Measurements from ENCODE around the gene SORBS1.

DNA sequence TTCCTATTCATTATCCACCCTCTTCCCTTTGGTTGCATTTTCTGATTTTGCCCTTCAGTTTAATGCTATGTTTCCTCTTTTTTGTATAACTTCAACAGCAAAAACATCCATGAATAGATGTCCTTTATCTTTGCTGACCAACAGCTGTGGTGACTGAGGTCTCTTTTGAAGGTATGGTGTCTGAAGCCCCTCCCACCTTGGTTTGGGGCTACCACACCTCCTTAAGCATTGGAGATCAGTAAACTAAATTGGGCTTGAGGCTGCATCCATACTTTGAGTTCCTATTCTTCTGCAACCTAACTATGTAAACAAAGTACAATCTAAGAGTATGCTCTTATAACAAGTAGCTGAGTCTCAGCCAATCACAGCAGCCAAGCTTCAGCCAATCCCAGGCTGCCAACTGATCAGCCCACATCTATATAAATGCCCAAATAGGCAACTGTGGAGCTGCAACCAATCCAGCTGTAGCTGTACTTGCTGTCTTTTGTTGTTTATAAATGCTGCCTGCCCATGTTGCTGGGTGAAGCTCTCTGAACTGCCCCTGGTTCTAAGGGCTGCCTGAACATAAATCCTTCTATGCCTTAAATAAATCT lies 201.0 kb downstream of the SORBS1 start:
- TF ChIP-seq POLR2A (IDR thresholded peaks at IDR 0.05) (no peak), POLR2AphosphoS5 (IDR thresholded peaks at IDR 0.05) (no peak), EP300 (IDR thresholded peaks at IDR 0.05) (no peak)
- TF ChIP-seq, protein P1, sequence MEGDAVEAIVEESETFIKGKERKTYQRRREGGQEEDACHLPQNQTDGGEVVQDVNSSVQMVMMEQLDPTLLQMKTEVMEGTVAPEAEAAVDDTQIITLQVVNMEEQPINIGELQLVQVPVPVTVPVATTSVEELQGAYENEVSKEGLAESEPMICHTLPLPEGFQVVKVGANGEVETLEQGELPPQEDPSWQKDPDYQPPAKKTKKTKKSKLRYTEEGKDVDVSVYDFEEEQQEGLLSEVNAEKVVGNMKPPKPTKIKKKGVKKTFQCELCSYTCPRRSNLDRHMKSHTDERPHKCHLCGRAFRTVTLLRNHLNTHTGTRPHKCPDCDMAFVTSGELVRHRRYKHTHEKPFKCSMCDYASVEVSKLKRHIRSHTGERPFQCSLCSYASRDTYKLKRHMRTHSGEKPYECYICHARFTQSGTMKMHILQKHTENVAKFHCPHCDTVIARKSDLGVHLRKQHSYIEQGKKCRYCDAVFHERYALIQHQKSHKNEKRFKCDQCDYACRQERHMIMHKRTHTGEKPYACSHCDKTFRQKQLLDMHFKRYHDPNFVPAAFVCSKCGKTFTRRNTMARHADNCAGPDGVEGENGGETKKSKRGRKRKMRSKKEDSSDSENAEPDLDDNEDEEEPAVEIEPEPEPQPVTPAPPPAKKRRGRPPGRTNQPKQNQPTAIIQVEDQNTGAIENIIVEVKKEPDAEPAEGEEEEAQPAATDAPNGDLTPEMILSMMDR (IDR thresholded peaks at IDR 0.05) = no peak

All from suprapubic skin (tissue), 4 donors.